ENCODE data around the gene GAP43.

DNA sequence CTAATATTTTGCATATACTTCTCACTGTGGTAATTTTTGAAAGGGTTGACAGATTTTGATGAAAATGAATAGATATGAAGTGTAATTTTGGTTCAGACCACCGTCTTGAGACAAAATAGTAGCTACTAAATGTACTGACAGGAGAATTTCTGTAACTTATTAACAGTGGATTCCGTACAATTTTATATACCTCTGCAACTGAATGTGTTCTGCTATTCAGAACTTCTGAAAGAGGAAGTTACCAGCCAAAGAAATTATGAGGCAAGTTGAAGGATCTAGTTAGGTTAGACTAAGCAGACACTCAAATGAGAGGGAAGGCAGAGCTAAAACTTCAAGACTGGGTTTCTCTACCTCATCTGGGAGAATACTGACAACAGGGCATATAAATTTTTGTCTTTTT, 29.4 kb downstream of the GAP43 start:
- TF ChIP-seq, protein P1, sequence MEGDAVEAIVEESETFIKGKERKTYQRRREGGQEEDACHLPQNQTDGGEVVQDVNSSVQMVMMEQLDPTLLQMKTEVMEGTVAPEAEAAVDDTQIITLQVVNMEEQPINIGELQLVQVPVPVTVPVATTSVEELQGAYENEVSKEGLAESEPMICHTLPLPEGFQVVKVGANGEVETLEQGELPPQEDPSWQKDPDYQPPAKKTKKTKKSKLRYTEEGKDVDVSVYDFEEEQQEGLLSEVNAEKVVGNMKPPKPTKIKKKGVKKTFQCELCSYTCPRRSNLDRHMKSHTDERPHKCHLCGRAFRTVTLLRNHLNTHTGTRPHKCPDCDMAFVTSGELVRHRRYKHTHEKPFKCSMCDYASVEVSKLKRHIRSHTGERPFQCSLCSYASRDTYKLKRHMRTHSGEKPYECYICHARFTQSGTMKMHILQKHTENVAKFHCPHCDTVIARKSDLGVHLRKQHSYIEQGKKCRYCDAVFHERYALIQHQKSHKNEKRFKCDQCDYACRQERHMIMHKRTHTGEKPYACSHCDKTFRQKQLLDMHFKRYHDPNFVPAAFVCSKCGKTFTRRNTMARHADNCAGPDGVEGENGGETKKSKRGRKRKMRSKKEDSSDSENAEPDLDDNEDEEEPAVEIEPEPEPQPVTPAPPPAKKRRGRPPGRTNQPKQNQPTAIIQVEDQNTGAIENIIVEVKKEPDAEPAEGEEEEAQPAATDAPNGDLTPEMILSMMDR (conservative IDR thresholded peaks at IDR 0.05; ENCODE audit: low read depth, low read length) = no peak
- TF ChIP-seq EZH2 (IDR thresholded peaks at IDR 0.05; ENCODE audit: borderline replicate concordance, low read depth, low read length, poor library complexity, severe bottlenecking) = no peak

Data from A673 (cell line).